Stimulated activated CD8-positive, alpha-beta memory T cell treated with anti-CD3 and anti-CD28 coated beads, Interleukin-4, amount 100 ng/mL, for 1 hour (primary cell): ENCODE results near the gene MAN2B1.
A peak's percentile ranks its signal among the peaks of the same experiment; 100 is the strongest.
"Not testable (repeated sequence)": the region's sequence is repeated elsewhere in the genome, so short reads cannot be mapped to it uniquely, and the experiment has no call there.

Source experiments
- DNase-seq, 2 donors: peaks; one replicate each; pipeline ENCODE4 v3.0.0-alpha.2; 2020; ENCODE audit warnings: low read depth in 2 of 2, low spot score in 1 of 2

MAN2B1 gene

DNA sequence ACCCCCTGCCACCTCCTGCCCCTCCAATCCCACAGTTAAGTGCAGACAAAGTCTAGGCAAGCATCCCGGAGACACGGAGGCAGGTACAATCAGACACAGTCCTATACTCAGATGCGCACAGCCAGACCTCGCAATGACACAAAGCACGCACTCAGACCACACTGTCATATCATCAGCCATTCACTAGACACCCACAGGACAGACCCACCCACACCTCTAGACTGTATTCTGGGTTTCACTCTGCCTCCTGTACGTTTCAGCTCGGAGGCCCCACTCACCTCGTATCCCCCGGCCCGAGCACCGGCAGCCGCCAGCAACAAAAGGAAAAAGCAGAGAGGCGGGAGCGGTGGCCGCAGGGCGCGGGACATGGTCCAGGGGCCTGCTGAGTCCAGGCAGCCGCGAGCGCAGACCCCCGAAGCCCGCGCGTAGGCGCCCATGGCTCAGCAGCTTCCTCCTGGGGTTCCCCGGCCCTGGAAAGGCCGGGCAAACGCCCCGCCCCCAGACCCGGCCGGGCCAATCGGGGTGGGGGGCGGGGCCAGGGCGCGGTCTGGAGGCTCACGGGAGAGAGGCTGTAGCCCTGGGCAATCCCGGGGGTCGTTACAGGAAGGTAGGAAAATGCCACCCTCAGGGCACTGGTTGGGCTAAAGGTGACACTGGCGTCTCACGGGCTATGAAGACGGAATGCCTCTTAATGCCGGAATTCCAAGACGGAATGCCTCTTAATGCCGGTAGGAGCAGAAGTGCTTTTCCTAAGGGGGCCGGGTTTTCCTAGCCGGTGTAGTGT, at the start of gene MAN2B1, which contains the start of gene WDR83:
Gene MAN2B1, minus strand, starts transcription at position 478 of the 784 bp plus-strand sequence. Its CDS starts 41 bp downstream, at position 437.
Gene WDR83, plus strand, starts transcription at position 543 of the 784 bp plus-strand sequence. CDS start 2,984 bp downstream, outside the sequence.
- DNase-seq, result peak; percentile 51 to 58

GRCh38 chr19:12715929-12716328, 49.4 kb upstream of the MAN2B1 start:
- no peak for DNase-seq

- no peak for DNase-seq
Observed at GRCh38 chr19:12715102-12715501, 48.6 kb upstream of the MAN2B1 start.

DNA sequence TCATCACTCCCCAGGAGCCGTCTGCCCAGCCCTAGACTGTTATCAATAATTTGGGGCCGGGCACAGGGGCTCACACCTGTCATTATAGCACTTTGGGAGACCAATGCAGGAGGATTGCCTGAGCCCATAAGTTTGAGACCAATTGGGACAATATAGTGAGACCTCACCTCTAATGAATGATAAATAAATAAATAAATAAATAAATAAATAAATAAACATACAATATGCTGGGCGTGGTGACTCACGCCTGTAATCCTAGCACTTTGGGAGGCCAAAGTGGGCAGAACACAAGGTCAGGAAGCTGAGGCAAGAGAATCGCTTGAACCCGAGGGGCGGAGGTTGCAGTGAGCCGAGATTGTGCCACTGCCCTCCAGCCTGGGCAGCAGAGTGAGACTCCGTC, 46.8 kb upstream of the MAN2B1 start:
- DNase-seq, result not testable (repeated sequence)

DNA sequence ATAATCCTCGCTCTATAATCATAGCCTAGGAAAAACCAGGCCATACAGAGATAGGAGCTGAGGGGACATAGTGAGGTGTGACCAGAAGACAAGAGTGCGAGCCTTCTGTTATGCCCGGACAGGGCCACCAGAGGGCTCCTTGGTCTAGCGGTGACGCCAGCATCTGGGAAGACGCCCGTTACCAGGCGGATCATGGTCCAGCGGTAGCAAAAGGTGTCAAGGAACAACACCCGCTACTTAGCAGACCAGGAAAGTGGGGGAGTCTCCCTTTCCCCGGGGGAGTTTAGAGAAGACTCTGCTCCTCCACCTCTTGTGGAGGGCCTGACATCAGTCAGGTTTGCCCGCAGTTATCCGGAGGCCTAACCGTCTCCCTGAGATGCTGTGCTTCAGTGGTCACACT, 45.5 kb upstream of the MAN2B1 start:
- not testable (repeated sequence) for DNase-seq

GRCh38 chr19:12711187-12711586, 44.6 kb upstream of the MAN2B1 start:
- no peak for DNase-seq

- DNase-seq, result no peak
Observed at GRCh38 chr19:12708641-12709040, 42.1 kb upstream of the MAN2B1 start.

GRCh38 chr19:12706332-12706718, 39.8 kb upstream of the MAN2B1 start:
- no peak for DNase-seq

DNA sequence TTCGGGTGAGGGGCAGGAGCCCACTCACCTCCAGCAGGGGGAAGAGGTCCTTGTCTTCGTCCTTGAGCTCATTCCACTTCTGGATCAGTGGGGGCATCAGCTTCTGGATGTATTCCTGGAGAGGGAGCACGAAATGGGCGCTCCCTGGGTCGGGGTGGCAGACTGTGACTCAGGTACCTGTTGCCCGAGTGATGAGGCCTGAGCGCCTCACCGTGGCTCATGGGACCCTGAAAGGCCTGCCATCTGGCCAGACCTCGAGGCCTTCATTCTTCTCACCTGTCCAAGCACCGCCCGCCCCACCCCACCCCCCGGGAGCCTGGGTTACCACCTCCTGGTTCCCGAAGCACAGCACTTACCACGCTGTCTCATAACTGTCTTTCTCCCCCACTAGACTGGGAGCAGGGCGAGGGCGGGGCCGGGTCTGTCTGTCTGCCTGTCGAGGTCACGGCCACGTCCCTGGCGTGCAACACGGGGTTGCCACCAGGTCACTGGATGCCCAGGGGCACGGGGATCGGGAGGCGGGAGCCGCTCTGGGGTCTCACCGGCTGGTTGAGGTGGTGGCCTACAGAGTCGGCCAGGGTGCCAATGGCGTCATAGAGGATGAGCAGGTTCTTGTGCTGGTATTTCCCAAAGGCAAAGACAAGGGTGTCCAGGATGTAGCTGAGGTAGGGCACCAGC, 39.3 kb upstream of the MAN2B1 start:
- no peak for DNase-seq

DNA sequence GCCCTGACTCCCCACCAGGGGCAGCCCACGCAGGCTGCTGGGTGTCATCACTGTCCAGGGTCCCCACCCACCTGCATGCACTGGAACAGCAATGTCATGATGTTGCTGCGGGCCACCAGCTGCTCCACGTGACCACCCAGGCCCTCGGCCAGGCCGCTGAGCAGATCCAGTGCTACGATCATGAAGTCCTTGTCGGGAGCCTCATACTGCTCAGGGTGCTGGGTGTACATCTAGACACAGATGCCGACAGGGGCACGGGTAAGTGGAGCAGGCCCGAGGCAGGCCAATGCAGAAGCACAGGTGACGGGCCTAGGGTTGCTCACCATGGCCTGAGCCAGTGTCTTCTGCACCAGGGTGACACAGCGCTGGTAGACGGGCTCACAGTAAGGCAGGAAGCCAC, 38.6 kb upstream of the MAN2B1 start:
- DNase-seq, result no peak

DNA sequence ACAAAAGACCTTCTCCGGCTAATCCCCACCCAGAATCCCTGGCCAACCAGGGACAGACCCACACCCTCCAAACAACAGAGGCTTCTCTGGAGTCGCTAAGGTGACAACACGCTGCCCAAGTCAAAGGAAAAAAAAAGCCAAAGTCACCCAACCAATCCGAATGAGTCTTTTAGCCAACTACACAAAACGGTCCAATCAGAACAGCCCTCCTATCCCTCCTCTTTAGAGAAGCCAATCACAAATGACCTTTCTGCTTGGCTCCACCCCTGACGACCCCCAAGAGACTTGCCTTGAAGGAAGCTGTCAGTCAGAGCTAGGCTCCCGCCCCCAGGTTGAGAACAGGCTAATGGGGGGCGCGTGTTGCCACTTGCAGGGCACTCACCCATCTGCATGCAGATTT, 36.5 kb upstream of the MAN2B1 start:
- no peak for DNase-seq

DNA sequence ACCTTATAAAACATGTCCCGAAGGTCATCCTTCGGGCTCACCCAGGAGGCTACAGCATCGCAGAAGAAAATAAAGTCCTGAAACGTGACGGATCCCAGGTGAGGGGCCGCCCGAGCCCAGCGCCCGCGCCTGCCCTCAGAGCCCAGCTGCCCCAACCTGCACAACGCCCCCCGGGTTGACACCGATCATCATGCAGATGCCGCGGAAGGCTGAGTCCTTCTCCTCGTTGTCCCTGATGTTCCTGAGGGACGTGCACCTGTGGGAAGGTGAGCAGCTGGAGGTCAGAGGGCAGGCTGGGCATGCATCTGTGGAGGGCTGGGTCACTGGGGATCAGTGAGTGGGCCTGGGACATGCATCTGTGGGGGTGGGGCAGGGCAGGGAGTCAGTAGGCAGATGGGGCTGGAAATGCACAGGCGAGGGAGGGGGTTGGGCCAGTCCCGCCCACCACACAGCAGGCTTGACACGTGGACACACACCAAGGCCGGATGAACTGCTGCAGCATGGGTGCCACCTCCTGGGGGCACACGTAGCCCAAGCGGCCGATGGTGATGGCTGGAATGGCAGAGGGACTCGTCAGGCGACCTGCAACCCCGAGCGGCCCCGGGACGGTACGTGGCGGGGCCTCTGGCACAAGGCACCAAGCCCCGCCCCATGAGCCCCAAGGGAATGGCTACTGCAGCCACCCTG, 35.2 kb upstream of the MAN2B1 start:
- DNase-seq, result no peak

- no peak for DNase-seq
Observed at GRCh38 chr19:12698138-12698537, 31.6 kb upstream of the MAN2B1 start.

DNA sequence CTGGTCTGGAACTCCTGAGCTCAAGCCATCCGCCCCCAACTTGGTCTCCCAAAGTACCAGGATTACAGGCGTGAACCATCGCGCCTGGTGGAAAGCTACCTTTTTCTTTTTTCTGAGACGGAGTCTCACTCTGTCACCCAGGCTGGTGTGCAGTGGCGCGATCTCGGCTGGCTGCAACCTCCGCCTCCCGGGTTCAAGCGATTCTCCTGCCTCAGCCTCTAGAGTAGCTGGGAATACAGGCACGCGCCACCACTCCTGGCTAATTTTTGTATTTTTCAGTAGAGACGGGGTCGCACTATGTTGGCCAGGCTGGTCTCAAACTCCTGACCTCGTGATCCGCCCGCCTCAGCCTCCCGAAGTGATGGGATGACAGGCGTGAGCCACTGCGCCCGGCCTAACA, 30.9 kb upstream of the MAN2B1 start:
- not testable (repeated sequence) for DNase-seq

- DNase-seq, result peak; percentile 98
Observed at GRCh38 chr19:12696366-12697335, 30.1 kb upstream of the MAN2B1 start, which contains the start of gene FBXW9. Gene FBXW9 (minus strand): TSS chr19:12696631. CDS start chr19:12696581, 50 bp downstream.

DNA sequence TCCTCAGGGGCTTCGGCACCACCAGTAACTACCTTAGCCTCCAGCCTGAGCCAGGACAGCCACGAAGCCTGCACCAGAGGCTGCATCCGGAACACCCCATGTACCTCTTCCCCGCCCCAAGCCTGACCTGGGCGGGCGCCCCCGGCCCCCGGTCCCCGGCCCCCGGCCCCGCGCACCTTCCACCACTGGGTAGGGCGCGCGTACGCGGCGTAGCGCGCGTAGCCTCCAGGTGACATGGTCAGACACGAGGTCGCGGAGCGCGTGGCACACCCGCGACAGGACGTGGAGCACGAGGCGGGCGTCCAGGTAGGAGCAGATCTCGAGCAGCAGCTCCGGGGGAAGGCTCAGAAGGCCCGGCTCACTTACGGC, 29.4 kb upstream of the MAN2B1 start:
- no peak for DNase-seq

GRCh38 chr19:12695514-12695913, 29.0 kb upstream of the MAN2B1 start:
- DNase-seq, result no peak

DNA sequence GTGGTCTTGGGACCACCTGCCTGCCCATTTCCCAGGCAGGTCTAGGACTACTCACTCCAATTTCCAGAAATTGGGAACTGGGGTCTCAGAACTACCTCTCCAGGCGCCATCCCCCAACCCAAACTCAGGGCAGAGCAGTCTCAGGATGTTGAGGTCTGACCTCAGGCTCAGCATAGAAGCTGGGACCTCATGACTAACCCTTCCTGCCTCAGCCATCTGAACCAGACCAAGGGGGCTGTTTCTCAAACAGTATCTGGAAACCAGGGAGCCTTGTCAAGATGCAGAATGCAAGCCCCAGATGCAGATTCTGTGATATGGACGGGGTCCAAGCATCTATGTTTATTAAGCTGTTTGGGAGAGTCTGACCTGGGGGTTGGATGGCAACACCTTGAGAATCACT, 28.6 kb upstream of the MAN2B1 start:
- no peak for DNase-seq

- DNase-seq, result no peak
Observed at GRCh38 chr19:12694641-12695040, 28.1 kb upstream of the MAN2B1 start.

- no peak for DNase-seq
Observed at GRCh38 chr19:12692960-12693359, 26.4 kb upstream of the MAN2B1 start.
